Gastrocnemius medialis (tissue), 4 donors: ENCODE results near the gene PSG5. TPM values are rescaled to one million over a fixed set of nuclear protein-coding genes. Genes with fewer than 3 reads are reported as not detected.
"Not testable (repeated sequence)": the region's sequence is repeated elsewhere in the genome, so short reads cannot be mapped to it uniquely, and the experiment has no call there.

Experiments
- ATAC-seq, 2 donors: fragments of 150-250 bp; one replicate each; pipeline ENCODE4 v1.9.1; 2016
- DNase-seq, 2 donors: peaks; one replicate each; pipeline ENCODE4 v3.0.0-alpha.2; 2019
- H3K27ac ChIP-seq, 4 donors: fragments of 200-600 bp; sonication (generic); 1 replicate in 1 of 4; 2 replicates in 3 of 4; pipeline ENCODE4 v1.5.1; 2016 to 2018; ENCODE audit warnings: mild to moderate bottlenecking in 2 of 4, moderate library complexity in 1 of 4
- H3K27me3 ChIP-seq, 3 donors: fragments of 200-600 bp; sonication (generic) in 2 of 3; 1 replicate in 1 of 3; 2 replicates in 2 of 3; pipeline versions ENCODE4 v1.5.1 to v1.6.0; 2016 to 2019; ENCODE audit warnings: mild to moderate bottlenecking in 1 of 3, moderate library complexity in 1 of 3
- H3K36me3 ChIP-seq, 2 donors: fragments of 200-600 bp; sonication (generic) in 1 of 2; one replicate each; pipeline ENCODE4 v1.5.1; 2017 to 2018
- H3K4me1 ChIP-seq, 2 donors: fragments of 200-600 bp; sonication (generic) in 1 of 2; one replicate each; pipeline ENCODE4 v1.5.1; 2016 to 2017; ENCODE audit warnings: mild to moderate bottlenecking in 2 of 2
- H3K4me3 ChIP-seq, 4 donors: fragments of 200-600 bp; sonication (generic) in 3 of 4; 1 replicate in 1 of 4; 2 replicates in 3 of 4; pipeline ENCODE4 v1.5.1; 2016 to 2019; ENCODE audit warnings: mild to moderate bottlenecking in 2 of 4
- H3K9me3 ChIP-seq, 3 donors: fragments of 200-600 bp; sonication (generic) in 2 of 3; 1 replicate in 1 of 3; 2 replicates in 2 of 3; pipeline ENCODE4 v1.5.1; 2016 to 2019
- POLR2A ChIP-seq, 2 donors: fragments of 450-650 bp; IDR thresholded peaks; one replicate each; pipeline ENCODE4 v1.6.1; 2017; ENCODE audit warnings: antibody characterized with exemption in 2 of 2, mild to moderate bottlenecking in 2 of 2, moderate library complexity in 2 of 2
- in situ Hi-C, 4 donors: fragments of 200-750 bp; cut with MboI; loops; one replicate each; pipeline versions ENCODE4 v1.15.0 to v1.8.0; 2017; ENCODE audit warnings: low sequenced_read_pairs in 4 of 4
- intact Hi-C: fragments of 100-400 bp; cut with DNase I; formaldehyde crosslinking; loops from one replicate; pipeline ENCODE4 v1.15.1; 2023; ENCODE audit warnings: low total_unique reads
- total RNA-seq, 4 donors: library from RNA; depleted of rRNA; stranded (reverse); fragments of >200 nt; gene quantifications; one replicate each; pipeline versions ENCODE4 v1.1.0 to v1.2.3, GENCODE V29; 2016
- TF ChIP-seq, protein P1 (sequence below), 5 experiments: fragments of 450-650 bp in 3 of 5; fragments of 200-600 bp in 2 of 5; sonication (generic) in 2 of 5; IDR thresholded peaks in 4 of 5; conservative IDR thresholded peaks in 1 of 5; 1 replicate in 4 of 5; 2 replicates in 1 of 5; pipeline ENCODE4 v1.5.1; 2016 to 2019; ENCODE audit warnings: antibody characterized with exemption in 5 of 5, mild to moderate bottlenecking in 3 of 5, moderate library complexity in 3 of 5

Gene PSG5
- not detected for total RNA-seq

DNA sequence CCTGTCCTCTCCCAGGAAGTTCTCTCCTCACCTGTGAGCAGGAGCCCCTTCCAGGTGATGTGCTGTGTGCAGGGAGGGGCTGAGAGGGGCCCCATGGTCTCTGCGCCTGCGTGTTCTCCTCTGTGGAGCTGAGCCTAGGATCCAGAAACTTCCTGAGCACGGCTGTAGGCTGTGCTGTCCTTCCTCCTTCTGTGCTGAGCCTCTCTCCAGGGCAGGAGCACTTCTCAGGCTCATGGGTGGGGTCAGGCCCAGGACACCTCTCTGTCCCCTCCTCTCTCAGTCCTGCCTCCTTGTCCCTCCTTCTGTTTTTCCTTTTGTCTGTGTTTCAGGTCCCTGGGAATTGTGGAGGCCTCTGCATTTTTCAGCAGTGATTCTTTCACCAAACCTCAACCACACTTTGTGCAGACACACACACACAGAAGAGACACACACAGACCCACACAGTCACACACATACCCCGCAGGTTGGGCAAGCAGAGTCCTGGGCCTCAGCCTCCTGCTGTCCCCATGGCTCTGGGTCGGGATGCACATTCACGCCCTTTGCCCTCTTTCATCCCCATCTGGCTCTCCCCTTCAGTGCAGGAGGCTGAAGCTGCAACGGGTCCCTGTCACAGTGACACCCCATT lies at the start of gene PSG5:
TSS of gene PSG5 (minus strand) at position 226 of the 625 bp plus-strand sequence. CDS start at position 95, 131 bp downstream.
- not testable (repeated sequence) for H3K27ac ChIP-seq, ATAC-seq

DNA sequence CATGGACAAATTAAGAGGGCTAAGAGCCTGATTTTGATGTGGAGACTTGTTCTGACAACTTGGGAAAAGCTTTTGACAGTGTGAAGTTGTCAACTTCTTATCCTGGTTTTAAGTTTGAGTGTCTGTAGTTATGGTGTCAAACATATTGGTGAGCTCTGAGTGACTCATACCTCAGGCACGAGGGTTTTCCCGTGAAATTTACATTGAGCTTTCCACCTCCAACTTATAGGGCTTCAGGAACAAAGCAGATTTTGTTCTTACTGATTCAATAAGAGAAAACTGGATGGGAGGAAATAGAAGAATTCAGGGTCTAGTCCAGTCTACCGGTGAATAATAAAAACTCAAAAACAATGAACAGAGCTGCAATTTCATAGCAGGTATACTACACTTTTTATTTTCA lies 49.4 kb upstream of the PSG5 start:
- H3K36me3 ChIP-seq, DNase-seq, H3K27me3 ChIP-seq, ATAC-seq, in situ Hi-C loops, intact Hi-C loops, H3K9me3 ChIP-seq, H3K4me3 ChIP-seq, H3K27ac ChIP-seq, H3K4me1 ChIP-seq: not testable (repeated sequence)

More for the DNA sequence above, at the start of gene PSG5:
- H3K4me3 ChIP-seq, DNase-seq, H3K9me3 ChIP-seq, H3K4me1 ChIP-seq, in situ Hi-C loops, H3K36me3 ChIP-seq, intact Hi-C loops, H3K27me3 ChIP-seq: not testable (repeated sequence)

DNA sequence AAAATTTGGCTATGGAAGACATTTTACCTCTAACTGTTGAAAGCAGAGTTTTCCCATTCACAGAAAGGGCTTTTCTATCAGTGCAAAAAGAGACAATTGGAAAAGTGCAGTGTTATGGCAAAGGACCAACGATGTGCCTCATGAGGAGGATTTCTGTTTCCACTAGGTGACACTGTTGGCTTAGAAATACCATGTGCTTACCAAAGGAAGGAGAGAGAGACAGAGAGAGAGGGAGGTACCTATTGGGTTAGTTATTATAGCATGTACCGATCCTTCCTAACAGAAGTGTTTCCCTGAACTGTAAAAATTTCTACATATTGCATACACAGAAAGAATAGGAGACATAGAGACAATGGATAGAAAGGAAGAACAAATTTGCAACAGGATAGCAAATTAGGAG lies 43.0 kb upstream of the PSG5 start:
- TF ChIP-seq, protein P1, sequence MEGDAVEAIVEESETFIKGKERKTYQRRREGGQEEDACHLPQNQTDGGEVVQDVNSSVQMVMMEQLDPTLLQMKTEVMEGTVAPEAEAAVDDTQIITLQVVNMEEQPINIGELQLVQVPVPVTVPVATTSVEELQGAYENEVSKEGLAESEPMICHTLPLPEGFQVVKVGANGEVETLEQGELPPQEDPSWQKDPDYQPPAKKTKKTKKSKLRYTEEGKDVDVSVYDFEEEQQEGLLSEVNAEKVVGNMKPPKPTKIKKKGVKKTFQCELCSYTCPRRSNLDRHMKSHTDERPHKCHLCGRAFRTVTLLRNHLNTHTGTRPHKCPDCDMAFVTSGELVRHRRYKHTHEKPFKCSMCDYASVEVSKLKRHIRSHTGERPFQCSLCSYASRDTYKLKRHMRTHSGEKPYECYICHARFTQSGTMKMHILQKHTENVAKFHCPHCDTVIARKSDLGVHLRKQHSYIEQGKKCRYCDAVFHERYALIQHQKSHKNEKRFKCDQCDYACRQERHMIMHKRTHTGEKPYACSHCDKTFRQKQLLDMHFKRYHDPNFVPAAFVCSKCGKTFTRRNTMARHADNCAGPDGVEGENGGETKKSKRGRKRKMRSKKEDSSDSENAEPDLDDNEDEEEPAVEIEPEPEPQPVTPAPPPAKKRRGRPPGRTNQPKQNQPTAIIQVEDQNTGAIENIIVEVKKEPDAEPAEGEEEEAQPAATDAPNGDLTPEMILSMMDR (IDR thresholded peaks at IDR 0.05 in 4 of 5, conservative IDR thresholded peaks at IDR 0.05 in 1 of 5) = no peak
- TF ChIP-seq POLR2A (IDR thresholded peaks at IDR 0.05) = no peak
- intact Hi-C loops (no loop called here), in situ Hi-C loops (no loop called here)

DNA sequence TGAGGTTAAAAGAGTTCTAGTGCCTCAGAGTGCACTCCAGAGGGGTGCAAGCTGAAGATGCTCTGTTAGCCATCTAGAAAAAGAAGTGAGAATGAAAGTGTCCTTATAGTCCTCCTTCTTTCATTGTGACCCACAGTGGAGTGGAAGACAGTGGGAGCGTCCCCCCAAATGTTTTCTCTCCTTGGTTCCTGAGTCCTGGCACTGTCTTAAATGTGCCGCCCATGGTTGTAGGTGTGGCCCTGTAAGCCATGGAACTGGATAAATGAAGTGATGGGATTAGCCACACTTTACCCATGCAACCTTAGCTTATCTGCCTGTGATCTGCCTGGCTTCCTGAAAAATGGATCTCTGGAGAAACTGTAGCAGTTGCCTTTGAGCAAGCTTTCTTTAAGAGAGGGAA lies 42.4 kb upstream of the PSG5 start:
- peak overlapping the region in 1 of 4 donors; percentile 6 for H3K4me3 ChIP-seq
- DNase-seq, ATAC-seq, in situ Hi-C loops, H3K27ac ChIP-seq, H3K27me3 ChIP-seq, H3K36me3 ChIP-seq, H3K9me3 ChIP-seq, H3K4me1 ChIP-seq, intact Hi-C loops: not testable (repeated sequence)

More for the DNA sequence above, 43.0 kb upstream of the PSG5 start:
- Histone ChIP-seq H3K9me3 (no peaks in the 10 kb centered on the region), H3K36me3 (no peaks in the 10 kb centered on the region), H3K27me3 (no peaks in the 10 kb centered on the region), H3K27ac (no peak overlapping the region), H3K4me3 (no peak overlapping the region), H3K4me1 (no peaks in the 10 kb centered on the region)
- ATAC-seq (no peak), DNase-seq (no peak)

DNA sequence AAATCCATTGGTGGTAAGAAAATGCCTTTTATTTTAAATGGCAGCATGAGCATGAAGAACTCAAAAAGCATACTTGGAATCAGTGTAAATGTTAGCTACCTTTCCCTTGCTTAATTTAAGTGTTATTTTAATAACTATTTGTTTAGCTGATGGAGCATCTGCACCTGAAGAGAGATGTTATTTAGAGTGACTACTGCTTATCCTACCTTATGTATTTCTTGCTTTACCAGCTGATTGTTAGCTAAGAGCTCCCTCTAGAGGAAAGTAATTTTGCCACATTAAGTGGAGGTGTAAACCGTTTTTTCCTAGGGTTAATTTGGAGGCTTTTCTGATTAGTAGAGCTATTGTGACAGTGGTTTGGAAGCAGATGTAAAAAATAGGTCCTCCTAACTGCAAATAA lies 40.6 kb upstream of the PSG5 start:
- H3K4me3 ChIP-seq, H3K4me1 ChIP-seq, H3K9me3 ChIP-seq, H3K27ac ChIP-seq, ATAC-seq, intact Hi-C loops, in situ Hi-C loops, DNase-seq, H3K36me3 ChIP-seq, H3K27me3 ChIP-seq: not testable (repeated sequence)

DNA sequence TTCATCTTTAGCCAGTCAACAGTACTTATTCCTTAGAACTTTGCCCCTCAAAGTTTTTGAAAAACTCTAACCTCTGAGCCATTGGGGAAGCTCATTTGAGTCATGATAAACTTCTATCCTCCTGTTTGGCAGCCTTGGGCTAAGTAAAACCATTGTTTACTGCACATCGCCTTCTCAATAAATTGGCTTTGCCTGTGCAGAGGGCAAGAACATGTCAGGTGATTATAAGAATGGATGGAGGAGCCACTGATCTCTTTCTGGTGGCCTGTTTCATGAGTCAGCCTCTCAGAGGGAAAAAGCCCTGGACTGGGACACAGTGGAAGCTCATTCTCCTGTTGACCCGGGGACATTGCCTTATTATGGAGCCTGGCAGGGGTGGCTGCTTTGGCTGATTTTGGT lies 38.5 kb upstream of the PSG5 start:
- H3K4me3 ChIP-seq = no peak overlapping the region
- no peaks in the 10 kb centered on the region for H3K27me3 ChIP-seq
- no peak overlapping the region for H3K27ac ChIP-seq
- no peaks in the 10 kb centered on the region for H3K4me1 ChIP-seq
- in situ Hi-C loops = no loop called here
- TF ChIP-seq, protein P1 (IDR thresholded peaks at IDR 0.05 in 4 of 5, conservative IDR thresholded peaks at IDR 0.05 in 1 of 5) = no peak
- no peak for TF ChIP-seq POLR2A (IDR thresholded peaks at IDR 0.05)
- DNase-seq = no peak
- H3K36me3 ChIP-seq = no peaks in the 10 kb centered on the region
- intact Hi-C loops = no loop called here
- H3K9me3 ChIP-seq = no peaks in the 10 kb centered on the region
- no peak for ATAC-seq

DNA sequence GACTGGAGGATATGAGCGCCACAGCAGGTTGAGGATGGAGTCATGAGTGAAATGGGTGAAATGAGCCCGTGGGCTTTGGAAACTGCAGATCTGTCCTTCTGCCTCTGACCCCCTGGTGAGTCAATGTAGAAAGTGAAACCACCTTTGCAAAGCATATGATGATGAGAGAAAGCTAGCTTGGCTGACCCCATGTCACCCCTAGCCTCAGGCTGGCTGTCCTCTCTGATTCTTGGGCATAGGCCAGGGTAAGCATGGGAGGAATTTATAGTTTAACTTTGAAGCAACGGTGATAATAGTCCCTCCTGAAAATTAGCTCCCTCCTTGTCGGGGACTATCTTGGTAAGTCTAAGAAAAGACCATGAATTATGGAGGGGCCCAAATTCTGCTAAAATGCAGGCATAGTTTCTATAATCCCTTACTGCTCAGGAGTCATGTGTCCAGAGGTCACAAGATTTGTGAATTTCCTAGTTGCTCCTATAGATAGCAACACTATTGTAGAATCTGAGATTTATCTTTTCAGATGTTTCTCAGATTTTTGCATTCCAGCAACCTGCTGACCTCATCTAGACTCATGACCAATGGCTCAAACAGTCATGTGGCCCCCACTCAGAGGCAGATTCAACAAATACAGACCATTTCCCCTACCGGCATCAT lies 38.0 kb upstream of the PSG5 start:
- H3K27ac ChIP-seq, in situ Hi-C loops, intact Hi-C loops, H3K4me1 ChIP-seq, H3K36me3 ChIP-seq, H3K27me3 ChIP-seq, ATAC-seq, H3K4me3 ChIP-seq, H3K9me3 ChIP-seq, DNase-seq: not testable (repeated sequence)

DNA sequence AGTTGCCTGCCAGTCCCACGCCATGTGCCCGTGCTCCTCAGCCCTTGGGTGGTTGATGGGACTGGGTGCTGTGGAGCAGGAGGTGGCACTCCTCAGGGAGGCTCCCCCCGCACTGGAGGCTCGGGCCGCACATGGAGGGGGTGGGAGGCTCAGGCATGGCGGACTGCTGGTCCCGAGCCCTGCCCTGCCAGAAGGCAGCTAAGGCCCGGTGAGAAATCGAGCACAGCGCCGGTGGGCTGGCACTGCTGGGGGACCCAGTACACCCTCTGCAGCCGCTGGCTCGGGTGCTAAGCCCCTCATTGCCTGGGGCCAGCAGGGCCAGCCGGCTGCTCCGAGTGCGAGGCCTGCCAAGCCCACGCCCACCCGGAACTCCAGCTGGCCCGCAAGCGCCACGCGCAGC lies 35.6 kb upstream of the PSG5 start:
- DNase-seq, intact Hi-C loops, H3K27me3 ChIP-seq, H3K36me3 ChIP-seq, in situ Hi-C loops, H3K9me3 ChIP-seq, ATAC-seq, H3K27ac ChIP-seq, H3K4me3 ChIP-seq, H3K4me1 ChIP-seq: not testable (repeated sequence)

DNA sequence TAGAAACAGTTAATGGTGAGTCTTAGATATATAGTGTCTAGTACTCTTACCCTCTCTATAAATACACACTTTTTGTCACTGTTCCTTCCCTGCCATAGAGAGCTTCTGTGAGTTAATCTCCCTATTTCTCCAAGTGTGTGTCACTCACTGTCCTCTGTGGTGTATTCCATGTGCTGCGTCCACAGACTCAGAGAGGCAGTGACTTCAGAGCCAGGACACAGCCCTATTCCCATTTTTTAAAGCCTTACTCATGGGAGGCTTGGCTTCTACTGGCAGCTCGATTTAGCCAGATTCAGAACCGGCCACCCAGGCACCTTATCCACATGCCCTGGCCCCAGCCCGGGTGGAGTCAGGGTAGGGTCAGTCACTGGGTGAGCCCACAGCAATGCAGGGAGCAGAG lies 32.8 kb upstream of the PSG5 start:
- not testable (repeated sequence) for ATAC-seq

DNA sequence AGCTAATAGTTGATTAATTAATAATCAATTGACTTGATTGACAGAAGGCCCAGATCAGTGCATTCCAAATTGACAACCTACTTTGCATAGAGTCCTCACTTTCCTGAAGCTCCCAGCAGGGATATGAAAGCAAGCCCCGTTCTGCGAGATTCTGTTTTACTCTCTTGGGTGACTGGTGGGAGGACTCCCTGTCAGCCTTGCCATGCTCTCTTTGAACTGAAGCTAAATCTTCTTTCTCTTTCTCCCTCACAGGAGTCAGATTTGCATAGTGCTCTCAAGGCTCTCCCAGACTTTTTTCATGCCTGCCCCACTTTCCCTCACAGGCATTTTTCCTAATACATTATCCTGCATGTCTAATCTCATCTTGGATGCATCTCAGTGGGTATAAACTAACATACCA lies 29.5 kb upstream of the PSG5 start:
- DNase-seq, H3K4me3 ChIP-seq, intact Hi-C loops, H3K9me3 ChIP-seq, H3K36me3 ChIP-seq, H3K27ac ChIP-seq, ATAC-seq, H3K4me1 ChIP-seq, H3K27me3 ChIP-seq, in situ Hi-C loops: not testable (repeated sequence)

More for the DNA sequence above, 32.8 kb upstream of the PSG5 start:
- intact Hi-C loops, H3K27me3 ChIP-seq, H3K36me3 ChIP-seq, H3K4me1 ChIP-seq, in situ Hi-C loops, H3K4me3 ChIP-seq, H3K9me3 ChIP-seq, H3K27ac ChIP-seq, DNase-seq: not testable (repeated sequence)
